ENCODE results near the gene CD81. TPM values are rescaled to one million over a fixed set of nuclear protein-coding genes. Genes with fewer than 3 reads are reported as not detected.

CD81 gene
- total and polyA plus RNA-seq, 2 experiments from 2014 or later, result 88.6 to 290 TPM

- no peak for TF ChIP-seq REST (IDR thresholded peaks at IDR 0.05; ENCODE audit: unreplicated experiment)
- no peak for TF ChIP-seq NANOG (IDR thresholded peaks at IDR 0.05; ENCODE audit: borderline replicate concordance)
- TF ChIP-seq ZNF462 (CRISPR knock-in tag; IDR thresholded peaks at IDR 0.05), result no peak
- no peak for TF ChIP-seq ZNF331 (CRISPR knock-in tag; IDR thresholded peaks at IDR 0.05; ENCODE audit: low read depth)
- TF ChIP-seq CREB1 (CRISPR knock-in tag; IDR thresholded peaks at IDR 0.05; ENCODE audit: low read depth), result no peak
- no peak for TF ChIP-seq JUNB (IDR thresholded peaks at IDR 0.05; ENCODE audit: unreplicated experiment)
- no peak for TF ChIP-seq EZH2phosphoT487 (IDR thresholded peaks at IDR 0.05; ENCODE audit: unreplicated experiment)
Measured at GRCh38 chr11:2415171-2415570, 38.1 kb downstream of the CD81 start (continued).
